Activated naive CD4-positive, alpha-beta T cell treated with anti-CD3 and anti-CD28 coated beads, Interleukin-2, amount 10 ng/mL, durations not matched to agents 7 days and 5 days (primary cell): ENCODE measurements around the gene MRGPRG.

Source experiments
- CTCF ChIA-PET: fragments of 350-600 bp; sonication (Branson Sonifier 250); formaldehyde crosslinking; loops from one replicate; lab custom pipeline; 2021; ENCODE audit warnings: antibody characterized with exemption; lab: Charles Lee
- DNase-seq: peaks from one replicate; pipeline ENCODE4 v3.0.0-alpha.2; 2020
- H3K27ac Mint-ChIP-seq: one replicate; pipeline ENCODE4 v1.8.0; 2021; ENCODE audit warnings: mild to moderate bottlenecking, moderate library complexity, mixed read lengths
- H3K27me3 Mint-ChIP-seq: one replicate; pipeline ENCODE4 v1.8.0; 2021; ENCODE audit warnings: mild to moderate bottlenecking, mixed read lengths
- H3K36me3 Mint-ChIP-seq: one replicate; pipeline ENCODE4 v1.8.0; 2021; ENCODE audit warnings: mixed read lengths
- H3K4me1 Mint-ChIP-seq: one replicate; pipeline ENCODE4 v1.8.0; 2021; ENCODE audit warnings: mixed read lengths
- H3K4me3 Mint-ChIP-seq: one replicate; pipeline ENCODE4 v1.8.0; 2021; ENCODE audit warnings: mild to moderate bottlenecking, moderate library complexity, mixed read lengths
- H3K9me3 Mint-ChIP-seq: one replicate; pipeline ENCODE4 v1.8.0; 2021; ENCODE audit warnings: mixed read lengths

Gene MRGPRG

GRCh38 chr11:3205261-3206155 is 13.1 kb downstream of the MRGPRG start:
- no peaks in the 10 kb centered on the region for H3K9me3 Mint-ChIP-seq
- H3K4me3 Mint-ChIP-seq, result no peak overlapping the region
- CTCF ChIA-PET, result no interaction called here
- H3K4me1 Mint-ChIP-seq, result no peaks in the 10 kb centered on the region
- DNase-seq, result no peak
- peaks cover 53% of the 10 kb centered on the region for H3K27me3 Mint-ChIP-seq
- no peaks in the 10 kb centered on the region for H3K36me3 Mint-ChIP-seq
- H3K27ac Mint-ChIP-seq, result no peak overlapping the region

GRCh38 chr11:3204141-3205015 is 14.2 kb downstream of the MRGPRG start:
- peaks cover 58% of the 10 kb centered on the region for H3K27me3 Mint-ChIP-seq
- H3K27ac Mint-ChIP-seq, result no peak overlapping the region
- no peak for DNase-seq
- no peaks in the 10 kb centered on the region for H3K9me3 Mint-ChIP-seq
- H3K4me3 Mint-ChIP-seq, result no peak overlapping the region
- H3K4me1 Mint-ChIP-seq, result no peaks in the 10 kb centered on the region
- CTCF ChIA-PET, result no interaction called here
- H3K36me3 Mint-ChIP-seq, result no peaks in the 10 kb centered on the region

DNA sequence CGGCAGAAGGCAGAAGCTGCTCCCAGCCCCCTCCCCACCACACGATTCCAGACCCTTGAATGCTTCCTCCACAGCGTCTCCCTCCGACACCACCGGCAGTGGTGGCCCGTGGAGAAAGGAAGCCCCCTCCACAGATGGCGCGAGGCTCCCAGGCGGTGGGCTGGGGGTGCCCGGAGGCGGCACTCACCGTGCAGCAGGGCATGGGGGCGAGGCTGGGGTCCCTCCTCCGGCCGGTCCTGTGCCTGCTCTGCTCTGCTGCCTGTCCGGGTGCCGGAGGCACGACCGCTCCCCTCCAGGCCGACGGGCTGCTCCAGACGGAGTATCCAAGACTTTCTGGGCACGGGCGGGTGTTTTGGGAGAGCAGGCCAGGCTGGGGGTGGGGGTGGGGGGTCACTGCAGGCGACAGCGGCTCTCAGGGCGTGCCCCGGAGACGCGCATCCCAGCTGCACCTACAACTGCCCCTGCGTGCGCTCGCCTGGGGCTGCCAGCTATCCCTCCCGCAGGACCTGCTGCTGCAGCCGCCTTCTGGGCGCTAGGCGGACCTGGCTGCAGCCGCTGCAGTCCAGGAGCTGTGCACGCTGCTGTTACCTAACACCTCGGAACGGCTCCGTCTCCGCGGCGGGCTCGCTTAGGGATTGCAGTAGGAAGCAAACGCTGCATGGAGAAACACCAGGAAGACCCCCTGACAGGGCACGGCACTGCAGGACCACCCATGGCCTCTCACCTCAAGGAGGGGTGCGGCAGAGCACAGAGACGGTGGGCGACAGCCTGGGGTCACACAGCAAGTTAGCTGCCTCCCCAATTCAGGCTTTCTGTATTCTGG is 15.2 kb downstream of the MRGPRG start:
- no peaks in the 10 kb centered on the region for H3K9me3 Mint-ChIP-seq
- CTCF ChIA-PET, result no interaction called here
- no peak overlapping the region for H3K27ac Mint-ChIP-seq
- no peaks in the 10 kb centered on the region for H3K4me1 Mint-ChIP-seq
- no peaks in the 10 kb centered on the region for H3K36me3 Mint-ChIP-seq
- H3K4me3 Mint-ChIP-seq, result no peak overlapping the region
- H3K27me3 Mint-ChIP-seq, result peaks cover 58% of the 10 kb centered on the region
- no peak for DNase-seq

DNA sequence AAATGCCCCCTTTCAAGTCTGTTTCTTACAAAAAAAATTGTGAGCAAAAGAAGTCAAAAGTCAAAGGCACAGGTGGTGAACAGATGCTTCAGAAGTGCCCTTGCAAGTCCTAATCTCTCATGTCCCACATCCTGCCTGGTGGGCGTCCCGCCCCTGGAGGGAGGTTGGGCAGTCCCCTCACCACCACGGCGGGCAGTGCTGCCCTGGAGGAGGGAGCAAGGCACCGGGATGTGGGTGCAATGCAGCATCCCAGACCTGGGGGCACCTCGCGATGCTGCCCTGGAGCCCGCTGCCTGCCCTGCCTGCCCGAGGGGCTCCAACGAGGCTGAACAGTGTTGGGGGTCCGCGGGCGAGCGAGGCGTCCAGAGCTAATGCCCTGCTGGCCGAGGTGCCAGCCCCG is 15.9 kb downstream of the MRGPRG start:
- H3K9me3 Mint-ChIP-seq, result no peaks in the 10 kb centered on the region
- DNase-seq, result no peak
- peaks cover 58% of the 10 kb centered on the region for H3K27me3 Mint-ChIP-seq
- no peaks in the 10 kb centered on the region for H3K4me1 Mint-ChIP-seq
- CTCF ChIA-PET, result no interaction called here
- H3K36me3 Mint-ChIP-seq, result no peaks in the 10 kb centered on the region
- H3K4me3 Mint-ChIP-seq, result no peak overlapping the region
- no peak overlapping the region for H3K27ac Mint-ChIP-seq

DNA sequence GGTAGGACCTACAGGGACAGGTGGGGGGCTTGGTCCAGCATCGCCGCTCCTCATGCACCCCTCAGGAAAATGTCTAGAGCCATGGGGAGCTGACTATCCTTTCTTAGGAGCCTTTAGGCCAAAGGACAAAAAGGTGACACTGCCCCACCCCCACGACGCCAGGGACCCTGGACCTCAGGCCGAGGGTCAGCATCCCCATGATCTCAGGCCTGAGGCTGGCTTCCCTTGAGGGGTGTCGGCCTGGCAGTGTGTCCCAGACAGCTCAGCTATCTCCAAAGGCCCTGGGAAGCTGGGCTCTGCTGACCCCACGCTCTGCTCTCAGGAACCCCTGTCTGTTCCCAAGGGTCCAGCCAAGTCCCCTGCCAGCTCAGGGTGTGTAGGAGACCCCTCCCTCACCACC is 16.3 kb downstream of the MRGPRG start:
- Mint-ChIP-seq H3K9me3 (no peaks in the 10 kb centered on the region), H3K36me3 (no peaks in the 10 kb centered on the region), H3K27me3 (peaks cover 58% of the 10 kb centered on the region), H3K4me3 (no peak overlapping the region), H3K4me1 (no peaks in the 10 kb centered on the region), H3K27ac (no peak overlapping the region)
- DNase-seq, result no peak
- CTCF ChIA-PET, result no interaction called here

- Mint-ChIP-seq H3K4me1 (no peaks in the 10 kb centered on the region), H3K4me3 (no peak overlapping the region), H3K27me3 (peaks cover 58% of the 10 kb centered on the region), H3K27ac (no peak overlapping the region), H3K9me3 (no peaks in the 10 kb centered on the region), H3K36me3 (no peaks in the 10 kb centered on the region)
- CTCF ChIA-PET, result no interaction called here
- no peak for DNase-seq
These were observed 16.9 kb downstream of the MRGPRG start for GRCh38 chr11:3201677-3202181.

DNA sequence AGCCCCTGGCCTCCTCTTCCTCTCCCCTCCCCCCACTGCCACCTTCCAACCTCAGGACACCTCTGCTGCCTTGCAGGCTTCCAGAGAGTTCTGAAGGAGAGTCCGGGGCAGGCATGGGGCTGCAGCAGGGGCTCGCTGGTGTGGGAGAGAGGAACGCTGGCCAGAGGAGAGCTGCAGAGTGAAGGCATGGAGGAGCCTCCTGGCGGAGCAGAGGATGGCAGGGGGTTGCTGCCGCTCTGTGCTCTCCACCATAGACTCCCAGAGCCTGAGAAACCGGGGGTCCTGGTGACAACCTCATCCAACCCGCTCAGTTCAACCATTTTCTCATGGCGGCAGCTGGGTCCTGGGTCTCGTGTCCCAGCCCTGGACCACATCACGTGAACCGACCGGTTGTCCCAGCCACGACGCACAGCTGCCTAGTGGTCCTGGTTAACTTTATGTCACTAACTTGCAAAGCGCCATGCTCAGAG is 17.5 kb downstream of the MRGPRG start:
- Mint-ChIP-seq H3K4me3 (no peak overlapping the region), H3K27me3 (peaks cover 58% of the 10 kb centered on the region), H3K36me3 (no peaks in the 10 kb centered on the region), H3K9me3 (no peaks in the 10 kb centered on the region), H3K4me1 (no peaks in the 10 kb centered on the region), H3K27ac (no peak overlapping the region)
- DNase-seq, result no peak
- CTCF ChIA-PET, result no interaction called here

GRCh38 chr11:3200388-3201111 is 18.1 kb downstream of the MRGPRG start:
- no peak overlapping the region for H3K27ac Mint-ChIP-seq
- peaks cover 58% of the 10 kb centered on the region for H3K27me3 Mint-ChIP-seq
- no peaks in the 10 kb centered on the region for H3K9me3 Mint-ChIP-seq
- CTCF ChIA-PET, result no interaction called here
- no peak overlapping the region for H3K4me3 Mint-ChIP-seq
- H3K4me1 Mint-ChIP-seq, result no peaks in the 10 kb centered on the region
- H3K36me3 Mint-ChIP-seq, result no peaks in the 10 kb centered on the region
- no peak for DNase-seq

- peaks cover 49% of the 10 kb centered on the region for H3K27me3 Mint-ChIP-seq
- no peak overlapping the region for H3K27ac Mint-ChIP-seq
- no peaks in the 10 kb centered on the region for H3K4me1 Mint-ChIP-seq
- no peaks in the 10 kb centered on the region for H3K36me3 Mint-ChIP-seq
- no peaks in the 10 kb centered on the region for H3K9me3 Mint-ChIP-seq
- DNase-seq, result no peak
- CTCF ChIA-PET, result no interaction called here
- H3K4me3 Mint-ChIP-seq, result no peak overlapping the region
These were observed 18.9 kb downstream of the MRGPRG start for GRCh38 chr11:3199537-3200295.

DNA sequence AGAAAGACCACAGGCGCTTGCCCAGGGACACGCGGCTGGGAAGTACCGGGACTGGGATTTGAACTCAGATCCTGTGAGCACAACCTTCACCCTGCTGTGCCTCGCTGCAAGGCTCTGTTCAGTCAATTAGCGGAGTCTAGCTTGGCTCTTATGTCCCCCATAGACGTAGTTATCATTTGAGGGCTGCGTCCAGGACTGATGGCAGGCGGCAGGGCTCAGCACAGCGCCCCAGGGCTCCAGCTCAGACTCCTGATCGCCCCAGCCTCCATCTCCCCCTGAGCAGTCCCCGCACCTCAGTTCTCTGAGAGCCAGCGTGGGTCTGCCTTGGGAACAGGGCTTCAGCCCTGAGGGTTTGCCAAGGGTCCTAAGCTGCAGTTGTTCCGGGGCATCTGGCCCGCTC is 19.8 kb downstream of the MRGPRG start:
- peaks cover 41% of the 10 kb centered on the region for H3K27me3 Mint-ChIP-seq
- DNase-seq, result no peak
- H3K4me3 Mint-ChIP-seq, result no peak overlapping the region
- H3K4me1 Mint-ChIP-seq, result no peaks in the 10 kb centered on the region
- CTCF ChIA-PET, result no interaction called here
- H3K27ac Mint-ChIP-seq, result no peak overlapping the region
- H3K36me3 Mint-ChIP-seq, result no peaks in the 10 kb centered on the region
- H3K9me3 Mint-ChIP-seq, result no peaks in the 10 kb centered on the region

DNA sequence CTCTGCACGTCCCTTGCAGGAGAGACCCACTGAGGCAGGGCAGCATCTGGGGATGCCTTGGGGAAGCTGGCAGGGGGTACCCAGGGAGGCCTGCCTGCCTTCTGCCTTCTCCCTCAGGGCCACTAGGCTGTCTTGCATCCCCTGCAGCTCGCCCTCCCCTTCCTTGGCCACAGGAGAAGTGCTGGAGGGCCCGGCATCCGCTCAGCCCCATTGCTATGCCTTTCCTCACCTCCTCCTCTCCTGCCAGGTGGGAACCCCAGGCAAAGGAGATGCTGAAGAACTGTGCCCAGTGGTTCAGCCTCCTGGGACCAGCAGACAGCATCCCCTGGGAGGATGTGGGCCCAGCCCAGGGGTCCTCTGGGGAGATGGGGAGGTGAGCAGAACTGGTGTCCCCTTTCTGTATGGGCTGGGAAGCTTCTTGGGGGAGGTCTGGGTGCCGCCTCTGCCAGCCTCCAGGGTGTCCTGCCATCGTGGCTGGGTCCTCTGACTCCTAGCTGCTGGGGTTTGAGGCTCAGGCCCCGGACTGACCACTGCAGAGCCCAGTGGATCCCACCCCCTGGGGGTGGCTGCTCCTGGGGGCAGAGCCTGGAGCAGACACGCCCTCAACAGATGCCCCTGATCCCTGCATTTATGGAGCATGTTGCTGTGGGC is 20.6 kb downstream of the MRGPRG start:
- peaks cover 33% of the 10 kb centered on the region for H3K27me3 Mint-ChIP-seq
- no peaks in the 10 kb centered on the region for H3K9me3 Mint-ChIP-seq
- CTCF ChIA-PET, result no interaction called here
- H3K4me3 Mint-ChIP-seq, result no peak overlapping the region
- no peaks in the 10 kb centered on the region for H3K36me3 Mint-ChIP-seq
- no peaks in the 10 kb centered on the region for H3K4me1 Mint-ChIP-seq
- DNase-seq, result no peak
- H3K27ac Mint-ChIP-seq, result no peak overlapping the region

DNA sequence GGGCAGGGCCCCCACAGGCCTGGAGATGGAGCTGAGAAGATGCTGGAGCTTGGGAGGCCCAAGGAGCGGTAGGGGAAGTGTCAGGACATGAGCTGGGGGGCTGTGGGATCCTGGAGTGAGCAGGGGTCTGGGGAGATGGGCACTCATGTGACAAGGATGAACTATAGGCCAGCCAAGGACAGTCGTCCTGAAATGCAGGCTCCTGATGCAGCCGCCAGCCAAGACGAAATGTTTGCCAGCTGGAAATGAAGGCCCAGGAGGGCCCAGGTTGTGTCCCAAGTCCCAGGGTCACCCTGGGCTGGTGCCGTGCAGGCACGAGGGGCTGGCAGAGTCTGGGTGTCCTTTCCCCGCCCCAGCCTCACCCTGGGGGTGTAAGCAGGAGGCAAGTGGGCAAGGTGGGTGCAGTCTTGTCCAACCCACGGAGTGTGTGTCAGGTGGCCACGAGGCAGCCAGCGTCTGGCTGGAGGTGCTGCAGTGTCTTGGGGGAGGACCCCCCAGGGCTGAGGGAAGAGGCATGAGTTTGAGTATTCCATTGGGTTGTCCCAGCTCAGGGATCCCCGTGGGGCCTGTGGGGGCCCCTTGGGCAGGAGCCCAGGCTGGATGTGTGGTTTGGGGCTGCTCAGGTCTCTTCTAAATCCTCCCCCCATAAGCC is 21.4 kb downstream of the MRGPRG start:
- H3K27me3 Mint-ChIP-seq, result peaks cover 25% of the 10 kb centered on the region
- no peak overlapping the region for H3K27ac Mint-ChIP-seq

More for the DNA sequence above, 21.4 kb downstream of the MRGPRG start:
- no peaks in the 10 kb centered on the region for H3K9me3 Mint-ChIP-seq
- CTCF ChIA-PET, result no interaction called here
- no peak for DNase-seq
- H3K36me3 Mint-ChIP-seq, result no peaks in the 10 kb centered on the region
- H3K4me1 Mint-ChIP-seq, result no peaks in the 10 kb centered on the region
- no peak overlapping the region for H3K4me3 Mint-ChIP-seq
